ENCODE results near the gene CBX5. TPM values are rescaled to one million over a fixed set of nuclear protein-coding genes. Genes with fewer than 3 reads are reported as not detected.

CBX5 gene
- total and polyA plus RNA-seq, 9 of the 15 experiments (the other 6 are each of a cell fraction or from before 2014, with no cell fraction given), result 32.6 to 102 (median 59.2) TPM

DNA sequence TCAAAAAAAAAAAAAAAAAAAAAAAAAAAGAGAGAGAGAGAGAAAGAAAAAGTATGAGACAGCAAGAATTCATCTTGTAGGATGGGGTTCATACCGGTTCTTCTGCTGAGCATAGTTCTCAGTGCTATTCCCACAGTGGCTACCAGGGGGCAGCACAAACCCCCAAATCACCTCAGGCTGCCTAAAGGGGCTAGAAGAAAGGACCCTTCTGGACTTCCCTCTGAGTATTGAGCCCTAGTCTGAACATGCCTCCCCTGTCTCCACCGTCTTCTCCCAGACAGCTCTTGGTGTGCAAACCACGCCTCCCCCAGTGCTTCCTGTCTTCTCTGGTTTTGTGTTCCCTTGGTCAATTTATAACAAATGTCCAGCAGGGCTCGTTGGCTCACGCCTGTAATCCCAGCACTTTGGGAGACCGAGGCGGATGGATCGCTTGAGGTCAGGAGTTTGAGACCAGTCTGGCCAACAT lies 59.8 kb downstream of the CBX5 start (continued):
- TF ChIP-seq ZNF146 (CRISPR knock-in tag; IDR thresholded peaks at IDR 0.05; ENCODE audit: unreplicated experiment) (no peak), STAT6 (CRISPR knock-in tag; IDR thresholded peaks at IDR 0.05) (0 out of 2 replicates have a peak, but pooled peaks have one; percentile 53), PRPF4 (IDR thresholded peaks at IDR 0.05; ENCODE audit: insufficient read depth, low read depth, low read length, poor library complexity, severe bottlenecking) (no peak), SMC3 (conservative IDR thresholded peaks at IDR 0.05; ENCODE audit: insufficient read depth, low read depth, low read length) (peak; percentile 92), DPF2 (IDR thresholded peaks at IDR 0.05) (peak; percentile 44; the same call in 1 of the 2 replicates), EP400 (IDR thresholded peaks at IDR 0.05) (peak; percentile 61; the same call in 1 of the 2 replicates), CC2D1A (IDR thresholded peaks at IDR 0.05) (peak; percentile 92), MEIS2 (IDR thresholded peaks at IDR 0.05; ENCODE audit: partially characterized antibody) (peak; percentile 3), ATF1 (CRISPR knock-in tag; IDR thresholded peaks at IDR 0.05) (no peak), ATF1 (tag; IDR thresholded peaks at IDR 0.05) (0 out of 2 replicates have a peak, but pooled peaks have one; percentile 27), ZNF316 (IDR thresholded peaks at IDR 0.05) (peak; percentile 87), RBM22 (IDR thresholded peaks at IDR 0.05; ENCODE audit: low read depth, low read length, poor library complexity, severe bottlenecking) (no peak), ZNF121 (CRISPR knock-in tag; conservative IDR thresholded peaks at IDR 0.05) (no peak), YY1 (IDR thresholded peaks at IDR 0.05; ENCODE audit: borderline replicate concordance in 1 of 3, control insufficient read depth in 1 of 3, extremely low read depth in 1 of 3, insufficient read depth in 3 of 3, insufficient read length in 1 of 3, insufficient replicate concordance in 2 of 3, low read depth in 1 of 3, low read length in 2 of 3) (peak in 1 of 3 experiments; percentile 30)
- TF ChIP-seq, protein P1, sequence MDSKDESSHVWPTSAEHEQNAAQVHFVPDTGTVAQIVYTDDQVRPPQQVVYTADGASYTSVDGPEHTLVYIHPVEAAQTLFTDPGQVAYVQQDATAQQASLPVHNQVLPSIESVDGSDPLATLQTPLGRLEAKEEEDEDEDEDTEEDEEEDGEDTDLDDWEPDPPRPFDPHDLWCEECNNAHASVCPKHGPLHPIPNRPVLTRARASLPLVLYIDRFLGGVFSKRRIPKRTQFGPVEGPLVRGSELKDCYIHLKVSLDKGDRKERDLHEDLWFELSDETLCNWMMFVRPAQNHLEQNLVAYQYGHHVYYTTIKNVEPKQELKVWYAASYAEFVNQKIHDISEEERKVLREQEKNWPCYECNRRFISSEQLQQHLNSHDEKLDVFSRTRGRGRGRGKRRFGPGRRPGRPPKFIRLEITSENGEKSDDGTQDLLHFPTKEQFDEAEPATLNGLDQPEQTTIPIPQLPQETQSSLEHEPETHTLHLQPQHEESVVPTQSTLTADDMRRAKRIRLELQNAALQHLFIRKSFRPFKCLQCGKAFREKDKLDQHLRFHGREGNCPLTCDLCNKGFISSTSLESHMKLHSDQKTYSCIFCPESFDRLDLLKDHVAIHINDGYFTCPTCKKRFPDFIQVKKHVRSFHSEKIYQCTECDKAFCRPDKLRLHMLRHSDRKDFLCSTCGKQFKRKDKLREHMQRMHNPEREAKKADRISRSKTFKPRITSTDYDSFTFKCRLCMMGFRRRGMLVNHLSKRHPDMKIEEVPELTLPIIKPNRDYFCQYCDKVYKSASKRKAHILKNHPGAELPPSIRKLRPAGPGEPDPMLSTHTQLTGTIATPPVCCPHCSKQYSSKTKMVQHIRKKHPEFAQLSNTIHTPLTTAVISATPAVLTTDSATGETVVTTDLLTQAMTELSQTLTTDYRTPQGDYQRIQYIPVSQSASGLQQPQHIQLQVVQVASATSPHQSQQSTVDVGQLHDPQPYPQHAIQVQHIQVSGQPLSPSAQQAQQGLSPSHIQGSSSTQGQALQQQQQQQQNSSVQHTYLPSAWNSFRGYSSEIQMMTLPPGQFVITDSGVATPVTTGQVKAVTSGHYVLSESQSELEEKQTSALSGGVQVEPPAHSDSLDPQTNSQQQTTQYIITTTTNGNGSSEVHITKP (IDR thresholded peaks at IDR 0.05; ENCODE audit: partially characterized antibody), result peak; percentile 29
- TF ChIP-seq, protein P2, sequence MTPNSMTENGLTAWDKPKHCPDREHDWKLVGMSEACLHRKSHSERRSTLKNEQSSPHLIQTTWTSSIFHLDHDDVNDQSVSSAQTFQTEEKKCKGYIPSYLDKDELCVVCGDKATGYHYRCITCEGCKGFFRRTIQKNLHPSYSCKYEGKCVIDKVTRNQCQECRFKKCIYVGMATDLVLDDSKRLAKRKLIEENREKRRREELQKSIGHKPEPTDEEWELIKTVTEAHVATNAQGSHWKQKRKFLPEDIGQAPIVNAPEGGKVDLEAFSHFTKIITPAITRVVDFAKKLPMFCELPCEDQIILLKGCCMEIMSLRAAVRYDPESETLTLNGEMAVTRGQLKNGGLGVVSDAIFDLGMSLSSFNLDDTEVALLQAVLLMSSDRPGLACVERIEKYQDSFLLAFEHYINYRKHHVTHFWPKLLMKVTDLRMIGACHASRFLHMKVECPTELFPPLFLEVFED (CRISPR knock-in tag; conservative IDR thresholded peaks at IDR 0.05), result no peak; the same call in 1 of the 2 replicates
